ENCODE data around the gene MRPS17.

DNA sequence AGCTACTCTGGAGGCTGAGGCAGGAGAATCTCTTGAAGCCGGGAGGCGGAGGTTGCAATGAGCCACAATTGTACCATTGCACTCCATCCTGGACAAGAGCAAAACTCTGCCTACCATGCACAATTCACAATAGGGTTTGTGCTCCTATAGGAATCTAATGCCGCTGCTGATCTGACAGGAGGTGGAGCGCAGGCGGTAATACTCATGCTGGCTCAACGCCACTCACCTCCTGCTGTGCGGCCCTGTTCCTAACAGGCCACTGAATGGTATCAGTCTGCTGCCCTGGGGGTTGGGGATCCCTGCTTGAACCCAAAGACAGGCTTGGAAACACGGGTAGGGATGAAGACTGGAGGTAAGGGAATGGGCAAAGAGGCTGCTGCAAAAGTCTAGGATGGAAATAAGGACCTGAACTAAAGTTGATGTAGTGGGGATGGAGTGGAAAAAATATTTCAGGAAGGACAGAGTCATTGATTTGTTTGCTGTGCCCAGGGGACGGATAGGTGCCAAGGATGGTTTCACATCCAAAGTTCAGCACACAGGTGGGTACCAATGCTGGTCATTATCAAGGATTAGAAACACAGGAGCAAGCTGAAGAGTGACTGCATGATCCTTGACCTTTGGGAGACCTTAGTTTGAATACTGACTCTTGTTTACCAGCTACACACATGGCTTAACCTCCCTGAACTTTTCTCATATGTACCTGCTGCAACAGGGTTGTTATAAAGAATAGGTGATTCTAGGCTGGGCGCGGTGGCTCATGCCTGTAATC lies 2.2 kb downstream of the MRPS17 start:
- no peak for TF ChIP-seq RAD21 (IDR thresholded peaks at IDR 0.05; ENCODE audit: low read length)
- TF ChIP-seq, protein P1, sequence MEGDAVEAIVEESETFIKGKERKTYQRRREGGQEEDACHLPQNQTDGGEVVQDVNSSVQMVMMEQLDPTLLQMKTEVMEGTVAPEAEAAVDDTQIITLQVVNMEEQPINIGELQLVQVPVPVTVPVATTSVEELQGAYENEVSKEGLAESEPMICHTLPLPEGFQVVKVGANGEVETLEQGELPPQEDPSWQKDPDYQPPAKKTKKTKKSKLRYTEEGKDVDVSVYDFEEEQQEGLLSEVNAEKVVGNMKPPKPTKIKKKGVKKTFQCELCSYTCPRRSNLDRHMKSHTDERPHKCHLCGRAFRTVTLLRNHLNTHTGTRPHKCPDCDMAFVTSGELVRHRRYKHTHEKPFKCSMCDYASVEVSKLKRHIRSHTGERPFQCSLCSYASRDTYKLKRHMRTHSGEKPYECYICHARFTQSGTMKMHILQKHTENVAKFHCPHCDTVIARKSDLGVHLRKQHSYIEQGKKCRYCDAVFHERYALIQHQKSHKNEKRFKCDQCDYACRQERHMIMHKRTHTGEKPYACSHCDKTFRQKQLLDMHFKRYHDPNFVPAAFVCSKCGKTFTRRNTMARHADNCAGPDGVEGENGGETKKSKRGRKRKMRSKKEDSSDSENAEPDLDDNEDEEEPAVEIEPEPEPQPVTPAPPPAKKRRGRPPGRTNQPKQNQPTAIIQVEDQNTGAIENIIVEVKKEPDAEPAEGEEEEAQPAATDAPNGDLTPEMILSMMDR (conservative IDR thresholded peaks at IDR 0.05; ENCODE audit: low read depth, low read length), result no peak
- TF ChIP-seq POLR2A (IDR thresholded peaks at IDR 0.05; ENCODE audit: low read depth, low read length), result no peak
- no peak for TF ChIP-seq MAZ (IDR thresholded peaks at IDR 0.05; ENCODE audit: borderline replicate concordance, low read depth, low read length)
- TF ChIP-seq MAFK (IDR thresholded peaks at IDR 0.05; ENCODE audit: low read depth, low read length), result no peak
- TF ChIP-seq MXI1 (IDR thresholded peaks at IDR 0.05; ENCODE audit: borderline replicate concordance, low read depth, low read length), result no peak
- TF ChIP-seq USF2 (IDR thresholded peaks at IDR 0.05; ENCODE audit: low read depth, low read length), result no peak
- TF ChIP-seq FOS (IDR thresholded peaks at IDR 0.05; ENCODE audit: low read depth, low read length), result no peak
- no peak for TF ChIP-seq NFE2L2 (IDR thresholded peaks at IDR 0.05; ENCODE audit: low read depth, low read length)
- TF ChIP-seq BHLHE40 (IDR thresholded peaks at IDR 0.05; ENCODE audit: low read depth, low read length), result no peak
- TF ChIP-seq SMC3 (IDR thresholded peaks at IDR 0.05; ENCODE audit: low read depth, low read length), result no peak
- TF ChIP-seq CHD1 (IDR thresholded peaks at IDR 0.05; ENCODE audit: low read depth, low read length), result no peak
- TF ChIP-seq RCOR1 (IDR thresholded peaks at IDR 0.05; ENCODE audit: insufficient replicate concordance, low read length), result no peak
- no peak for TF ChIP-seq CEBPB (IDR thresholded peaks at IDR 0.05; ENCODE audit: low read depth, low read length)
